Measurements from ENCODE around the gene CHTOP.
A peak's percentile ranks its signal among the peaks of the same experiment; 100 is the strongest.
"Not testable (repeated sequence)": the region's sequence is repeated elsewhere in the genome, so short reads cannot be mapped to it uniquely, and the experiment has no call there.

CHTOP gene, protein sequence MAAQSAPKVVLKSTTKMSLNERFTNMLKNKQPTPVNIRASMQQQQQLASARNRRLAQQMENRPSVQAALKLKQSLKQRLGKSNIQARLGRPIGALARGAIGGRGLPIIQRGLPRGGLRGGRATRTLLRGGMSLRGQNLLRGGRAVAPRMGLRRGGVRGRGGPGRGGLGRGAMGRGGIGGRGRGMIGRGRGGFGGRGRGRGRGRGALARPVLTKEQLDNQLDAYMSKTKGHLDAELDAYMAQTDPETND

DNA sequence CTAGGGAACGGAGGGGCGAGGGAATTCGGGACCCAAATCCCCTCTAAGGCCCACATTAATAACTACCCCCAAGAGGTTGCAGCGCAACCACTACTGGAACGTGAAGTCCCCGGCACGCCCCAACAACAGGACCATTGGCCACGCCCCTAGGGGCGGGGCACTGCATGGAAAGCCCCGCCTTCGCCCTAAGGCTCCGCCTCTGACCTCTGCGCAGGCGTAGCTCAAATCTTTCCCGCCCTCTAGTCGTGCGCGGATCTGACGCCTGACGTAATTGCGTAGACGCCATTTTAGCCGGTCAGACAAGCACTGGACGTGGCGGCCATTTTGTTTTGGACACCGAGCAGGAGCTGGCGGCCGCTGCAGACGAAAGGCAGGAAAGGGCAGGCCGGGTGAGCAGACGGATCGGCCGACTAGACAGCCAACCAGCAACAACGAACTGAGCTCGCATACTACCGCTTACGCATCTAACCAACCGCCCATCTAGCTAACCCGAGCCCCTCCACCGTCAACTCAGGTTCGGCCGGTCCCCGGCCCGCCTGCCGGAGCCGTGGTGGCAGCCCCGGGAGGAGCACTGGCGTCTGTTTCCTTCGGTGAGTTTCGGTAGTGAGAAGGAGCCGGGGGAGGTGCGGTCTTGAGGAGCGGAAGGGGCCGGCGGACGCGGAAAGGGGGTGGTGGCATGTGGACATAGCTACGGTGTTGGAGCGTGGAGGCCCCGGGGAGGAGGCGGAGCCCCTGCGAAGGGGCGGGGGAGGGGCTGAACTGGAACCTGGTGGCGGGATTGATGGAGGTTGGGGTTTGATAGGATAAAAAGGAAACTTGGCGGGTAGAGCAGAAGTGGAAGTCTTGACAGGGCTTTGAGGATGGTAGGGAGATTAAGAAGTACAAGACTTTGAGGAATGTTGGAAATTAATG lies at the start of gene CHTOP:
Gene CHTOP (plus strand): TSS at position 313 of the 912 bp plus-strand sequence. CDS start 2,523 bp downstream, outside the sequence.
- peak; percentile 94 to 97 for DNase-seq (ENCODE audit: low read depth in 2 of 2)

DNA sequence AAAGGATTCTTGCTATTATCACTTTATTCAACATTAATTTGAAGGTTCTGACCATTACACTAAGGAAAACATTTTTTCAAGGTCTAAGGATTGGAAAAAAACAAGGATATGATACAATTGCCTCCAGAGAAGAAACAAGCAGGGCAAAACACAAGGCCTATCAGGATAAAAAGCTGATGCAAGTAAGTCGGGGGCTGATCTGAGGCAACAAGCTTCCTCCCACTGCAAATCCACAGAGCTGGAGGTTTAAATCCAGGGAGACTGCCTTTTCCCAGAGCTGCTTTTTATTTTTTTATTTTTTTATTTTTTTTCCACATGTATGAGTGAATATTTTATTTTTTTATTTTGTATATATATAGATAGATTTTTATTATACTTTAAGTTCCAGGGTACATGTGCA lies 48.9 kb upstream of the CHTOP start:
- DNase-seq (ENCODE audit: low read depth in 2 of 2): no peak

DNA sequence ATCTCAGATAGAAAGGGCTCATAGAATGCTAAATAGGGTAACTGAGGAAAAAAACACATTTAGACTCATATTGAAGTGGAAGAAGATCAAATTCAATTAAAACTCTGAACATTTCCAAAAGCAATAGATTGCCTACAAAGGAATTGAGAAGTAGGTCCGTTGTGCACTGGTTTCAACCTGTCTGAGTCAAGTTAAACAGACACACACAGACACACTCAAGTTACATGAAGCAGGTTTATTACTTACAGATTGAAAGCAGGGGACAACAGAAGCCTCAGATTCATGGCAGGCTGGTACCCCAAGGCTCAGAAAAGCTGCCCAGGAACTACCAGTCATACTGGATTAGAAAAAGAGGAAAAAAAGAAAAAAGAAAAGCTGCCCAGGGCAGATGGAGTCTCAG lies 47.5 kb upstream of the CHTOP start:
- no peak for DNase-seq (ENCODE audit: low read depth in 2 of 2)

DNA sequence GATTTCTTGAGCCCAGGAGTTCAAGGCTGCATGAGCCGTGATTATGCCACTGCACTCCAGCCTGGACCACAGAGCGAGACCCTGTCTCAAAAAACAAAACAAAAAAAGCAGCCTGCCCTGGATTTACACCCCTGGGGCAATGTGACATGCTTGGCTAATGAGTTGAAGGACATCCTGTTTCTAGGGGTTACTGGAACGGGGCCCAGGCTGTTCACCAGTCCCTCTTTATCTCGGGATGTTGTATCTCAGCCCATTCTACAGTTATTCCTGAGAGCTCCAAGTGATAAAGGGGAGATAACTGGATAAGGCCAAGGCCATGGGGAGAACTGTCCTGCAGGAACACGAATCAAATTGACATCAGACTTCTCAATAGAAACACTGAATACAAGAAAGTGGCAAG lies 46.6 kb upstream of the CHTOP start:
- DNase-seq (ENCODE audit: low read depth in 2 of 2): no peak

DNA sequence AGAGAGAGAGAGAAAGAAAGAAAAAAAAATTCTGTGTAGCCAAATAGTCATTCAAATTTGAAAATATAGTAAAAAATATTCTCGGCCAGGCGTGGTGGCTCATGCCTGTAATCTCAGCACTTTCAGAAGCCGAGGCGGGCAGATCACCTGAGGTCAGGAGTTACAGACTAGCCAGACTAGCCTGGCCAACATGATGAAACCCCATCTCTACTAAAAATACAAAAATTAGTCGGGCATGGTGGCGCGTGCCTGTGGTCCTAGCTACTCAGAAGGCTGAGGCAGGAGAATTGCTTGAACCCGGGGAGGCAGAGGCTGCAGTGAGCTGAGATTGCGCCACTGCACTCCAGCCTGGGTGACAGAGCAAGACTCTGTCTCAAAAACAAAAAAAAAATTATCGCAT lies 45.8 kb upstream of the CHTOP start:
- not testable (repeated sequence) for DNase-seq (ENCODE audit: low read depth in 2 of 2)

DNA sequence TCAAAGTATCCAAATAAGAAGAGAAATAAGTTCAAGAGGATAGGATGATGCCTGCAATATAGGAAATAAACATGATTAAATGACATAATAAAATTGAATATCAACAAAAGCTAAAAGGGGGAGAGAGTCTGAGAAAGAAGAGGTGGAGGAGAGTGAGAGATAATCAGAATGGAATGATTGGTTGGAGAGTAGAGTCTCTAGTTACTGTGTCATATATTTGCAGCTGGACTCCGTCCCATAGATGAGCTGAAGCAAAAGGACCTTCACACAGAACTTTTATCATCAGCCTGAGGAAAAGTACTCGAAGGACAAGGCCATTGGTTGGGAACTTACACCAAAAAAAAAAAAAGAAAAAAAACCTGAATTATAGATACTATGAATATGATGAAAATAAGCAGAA lies 45.4 kb upstream of the CHTOP start:
- no peak for DNase-seq (ENCODE audit: low read depth in 2 of 2)

DNA sequence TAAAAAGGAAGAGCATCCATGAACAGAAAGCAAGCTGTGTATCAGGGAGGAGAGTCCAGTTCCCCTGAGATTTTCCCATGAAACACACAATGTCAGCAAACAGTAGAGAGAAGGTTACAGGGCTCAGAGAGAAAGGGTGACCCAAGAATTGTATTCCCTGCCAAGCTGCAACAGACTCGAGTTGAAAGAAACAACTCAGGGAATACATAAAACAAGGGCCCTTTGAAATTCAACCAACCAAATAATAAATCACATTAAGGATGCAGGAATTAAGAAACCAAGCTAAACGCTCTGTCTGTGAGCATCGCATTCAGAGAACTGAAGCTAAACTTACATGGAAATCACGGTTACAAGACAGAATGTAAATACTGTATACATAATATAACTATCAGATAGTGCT lies 41.1 kb upstream of the CHTOP start:
- DNase-seq (ENCODE audit: low read depth in 2 of 2): no peak

DNA sequence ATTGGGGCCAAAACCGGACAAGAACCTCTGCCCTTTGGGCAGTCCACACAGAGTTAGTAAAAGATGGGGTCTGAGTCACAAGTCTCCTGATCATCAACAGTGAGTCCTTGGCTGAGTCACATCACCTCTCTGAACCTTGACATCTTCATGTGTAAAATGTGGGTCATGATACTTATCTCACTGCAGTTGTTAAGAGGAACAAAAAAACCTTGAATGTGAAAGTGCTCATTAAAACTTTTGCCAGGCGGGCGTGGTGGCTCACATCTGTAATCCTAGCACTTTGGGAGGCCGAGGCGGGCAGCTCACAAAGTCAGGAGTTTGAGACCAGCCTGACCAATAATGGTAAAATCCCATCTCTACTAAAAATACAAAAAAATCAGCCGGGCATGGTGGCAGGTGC lies 36.7 kb upstream of the CHTOP start:
- DNase-seq (ENCODE audit: low read depth in 2 of 2): no peak

DNA sequence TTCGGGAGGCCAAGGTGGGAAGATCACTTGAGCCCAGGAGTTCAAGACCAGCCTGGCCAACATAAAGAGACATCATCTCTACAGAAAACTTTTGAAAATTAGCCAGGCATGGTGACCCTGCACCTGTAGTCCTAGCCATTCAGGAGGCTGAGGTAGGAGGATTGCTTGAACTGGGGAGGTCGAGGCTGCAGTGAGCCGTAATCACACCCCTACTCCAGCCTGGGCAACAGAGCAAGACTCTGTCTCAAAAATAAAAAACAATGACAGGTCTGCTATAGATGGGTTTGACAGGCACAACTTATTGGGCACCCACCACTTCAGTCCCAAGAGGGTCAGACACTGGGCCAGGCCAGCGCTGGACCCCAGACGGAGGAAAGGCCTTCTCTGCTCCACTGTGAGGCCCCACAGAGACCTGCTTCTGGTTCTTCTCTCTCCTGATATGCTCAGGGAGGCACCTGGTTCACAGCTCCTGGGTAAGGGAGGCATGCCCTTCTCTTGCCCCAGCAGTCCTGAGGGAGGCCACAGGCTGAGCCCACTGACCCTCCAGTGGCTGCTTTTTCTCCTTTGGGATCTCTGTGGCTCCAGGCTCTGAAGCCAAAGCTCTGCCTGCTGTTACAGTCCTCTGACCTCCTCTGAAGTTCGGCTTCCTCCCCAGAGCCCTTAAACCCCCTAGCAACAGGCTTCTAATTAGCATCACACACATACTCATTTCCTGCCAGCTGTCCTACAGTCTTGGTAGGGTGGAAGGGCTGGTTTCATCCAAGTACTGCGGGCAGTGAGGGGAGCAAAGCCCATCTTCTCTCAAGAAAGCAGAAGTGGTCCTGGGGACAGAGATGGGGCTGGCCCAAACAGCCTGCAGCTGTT lies 35.3 kb upstream of the CHTOP start:
- no peak for DNase-seq (ENCODE audit: low read depth in 2 of 2)

DNA sequence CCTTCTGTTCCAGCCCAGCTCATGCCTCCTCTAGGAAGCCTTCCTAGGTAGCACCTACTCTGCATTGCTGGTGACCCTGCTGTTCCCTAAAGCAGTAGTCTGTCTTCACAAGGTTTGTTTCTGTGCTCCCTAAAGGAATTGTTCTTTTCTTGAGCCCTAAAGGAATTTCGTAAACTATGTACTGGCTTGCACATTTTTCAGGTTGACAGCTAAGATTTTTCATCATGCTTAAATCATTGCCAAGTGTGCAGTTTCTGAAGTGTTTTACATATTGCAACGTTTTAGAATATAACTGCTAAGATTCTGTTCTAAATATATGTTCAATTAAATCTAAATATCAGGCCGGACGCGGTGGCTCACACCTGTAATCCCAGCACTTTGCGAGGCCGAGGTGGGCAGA lies 34.0 kb upstream of the CHTOP start:
- no peak for DNase-seq (ENCODE audit: low read depth in 2 of 2)

DNA sequence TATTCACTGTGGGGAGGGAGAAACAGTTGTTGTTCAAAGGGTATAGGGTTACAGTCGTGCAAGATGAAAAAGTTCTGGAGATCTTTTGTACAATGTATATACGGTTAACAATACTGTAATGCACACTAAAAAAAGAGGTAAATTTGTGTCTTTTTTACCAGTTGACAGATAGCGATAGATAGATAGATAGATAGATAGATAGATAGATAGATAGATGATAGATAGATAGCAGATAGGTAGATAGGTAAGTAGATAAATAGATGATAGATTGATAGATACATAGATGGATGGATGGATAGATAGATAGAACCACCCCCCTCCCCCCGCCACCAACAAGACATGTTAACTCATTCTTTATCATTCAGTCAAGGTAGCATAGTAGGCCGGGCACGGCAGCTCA lies 31.1 kb upstream of the CHTOP start:
- no peak for DNase-seq (ENCODE audit: low read depth in 2 of 2)

DNA sequence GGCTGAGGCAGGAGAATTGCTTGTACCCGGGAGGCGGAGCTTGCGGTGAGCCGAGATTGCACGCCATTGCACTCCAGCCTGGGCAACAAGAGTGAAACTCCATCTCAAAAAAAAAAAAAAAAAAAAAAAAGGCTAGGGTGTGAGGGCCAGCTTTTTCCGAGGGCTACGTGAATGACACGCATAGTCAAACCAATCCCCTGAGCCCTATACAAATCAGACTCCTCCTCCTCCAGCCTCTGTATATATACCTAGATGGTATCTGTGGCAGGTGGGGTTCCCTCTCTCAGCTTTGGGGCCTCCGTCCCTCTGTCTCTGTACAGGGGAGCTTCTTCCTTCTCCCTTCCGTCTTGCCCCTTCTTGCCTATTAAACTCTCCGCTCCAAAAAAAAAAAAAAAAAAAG lies 27.7 kb upstream of the CHTOP start:
- DNase-seq (ENCODE audit: low read depth in 2 of 2): no peak

DNA sequence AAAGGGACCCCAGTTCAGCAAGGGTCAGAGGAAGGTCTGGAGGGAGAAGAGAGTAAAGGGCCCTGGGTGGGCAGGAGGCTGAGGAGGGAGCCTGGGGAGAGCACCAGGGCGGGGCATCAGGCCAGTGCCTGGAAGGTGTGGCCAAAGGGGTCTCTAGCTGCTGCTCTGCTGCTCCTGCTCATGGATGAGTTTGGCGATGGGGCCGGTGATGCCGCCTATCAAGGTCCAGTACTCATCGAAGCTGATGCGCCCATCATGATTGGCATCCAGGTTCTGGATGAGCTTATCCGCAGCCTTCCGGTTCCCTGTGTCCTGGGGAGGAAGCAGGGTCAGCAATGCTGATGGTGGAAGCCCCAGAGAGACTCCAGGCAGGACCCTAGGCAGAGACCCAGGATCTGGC lies 26.5 kb upstream of the CHTOP start:
- no peak for DNase-seq (ENCODE audit: low read depth in 2 of 2)

DNA sequence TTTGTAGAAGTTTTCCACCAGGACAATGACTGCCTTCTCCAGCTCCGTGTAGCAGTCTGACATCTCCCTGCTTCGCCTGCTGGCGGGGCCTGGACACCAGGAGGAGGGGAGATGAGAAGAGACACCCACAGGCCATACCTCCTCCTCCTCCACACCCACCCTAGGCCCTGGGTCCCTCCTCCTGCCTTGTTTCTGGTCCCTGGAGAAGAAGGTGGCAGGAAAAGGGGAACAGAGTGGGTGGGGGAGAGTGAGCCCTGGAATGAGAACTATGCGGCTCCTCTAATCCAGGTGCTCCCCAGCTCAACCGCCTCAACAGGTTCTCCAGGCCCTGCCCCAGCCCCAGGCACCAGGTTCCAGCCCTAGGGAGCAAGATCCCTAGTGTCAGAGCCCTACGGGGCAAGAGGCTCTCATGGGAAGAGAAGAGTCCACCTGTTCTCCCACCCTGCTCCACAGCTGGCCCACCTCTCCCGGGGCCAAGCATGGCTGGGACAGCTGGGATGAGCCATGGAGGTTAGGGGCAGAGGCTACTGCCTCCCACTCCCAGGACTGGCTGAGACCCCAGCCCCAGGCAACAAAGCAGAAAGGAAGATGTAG lies 25.7 kb upstream of the CHTOP start:
- DNase-seq (ENCODE audit: low read depth in 2 of 2): no peak

DNA sequence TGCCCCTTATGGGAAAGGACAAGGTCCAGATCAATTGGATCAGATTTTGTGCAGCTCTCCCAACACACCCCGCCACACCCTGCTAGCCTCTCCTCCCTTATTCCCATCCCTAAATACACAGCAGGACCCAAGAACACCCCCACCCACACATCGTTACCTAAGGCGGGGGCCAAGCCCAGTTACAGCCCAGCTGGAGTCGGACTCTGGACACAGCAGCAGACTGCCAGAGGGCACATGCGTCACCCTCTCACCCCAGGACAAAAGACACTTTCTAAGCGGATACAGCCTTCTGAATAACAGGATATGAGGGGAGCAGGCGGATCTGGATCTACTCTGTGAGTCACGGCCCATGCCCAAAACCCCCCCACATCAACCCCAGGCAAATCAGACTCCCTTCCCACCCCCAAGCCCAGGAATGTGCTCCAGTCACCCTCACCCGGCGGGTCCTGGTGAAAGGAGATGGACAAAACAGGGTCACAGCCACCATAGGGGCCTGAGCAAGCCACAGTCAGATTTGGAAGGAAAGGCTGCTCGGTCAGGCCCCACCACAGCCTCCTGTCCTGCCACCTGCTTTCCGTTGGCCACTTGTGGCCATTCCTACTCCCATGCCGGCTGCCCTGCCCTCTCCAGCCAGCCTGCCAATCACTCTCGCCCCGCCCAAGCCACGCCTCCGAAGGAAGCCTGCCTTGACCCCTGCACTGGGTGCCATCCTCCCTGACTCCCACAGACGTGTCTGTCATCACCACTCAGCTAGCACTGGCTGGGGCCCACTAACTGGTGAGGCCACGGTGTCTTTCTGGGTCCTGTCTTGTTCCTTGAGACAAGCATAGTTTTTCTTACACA lies 24.9 kb upstream of the CHTOP start:
- no peak for DNase-seq (ENCODE audit: low read depth in 2 of 2)

DNA sequence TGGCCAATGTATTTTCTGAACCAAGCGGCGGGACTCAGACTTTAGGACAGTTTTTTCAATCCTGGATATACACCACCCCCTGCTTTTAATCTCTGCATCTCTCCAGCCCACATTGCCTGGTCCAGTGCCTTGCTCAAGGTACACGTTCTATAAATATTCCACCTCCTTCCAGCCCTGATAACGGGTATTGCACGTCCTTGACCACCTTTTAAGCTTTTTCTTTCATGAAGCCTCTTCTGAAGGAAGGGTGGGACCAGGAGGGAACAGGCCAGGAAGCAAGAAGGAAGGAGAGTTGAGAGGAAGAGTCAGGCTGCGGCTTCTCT lies 24.3 kb upstream of the CHTOP start:
- no peak for DNase-seq (ENCODE audit: low read depth in 2 of 2)

DNA sequence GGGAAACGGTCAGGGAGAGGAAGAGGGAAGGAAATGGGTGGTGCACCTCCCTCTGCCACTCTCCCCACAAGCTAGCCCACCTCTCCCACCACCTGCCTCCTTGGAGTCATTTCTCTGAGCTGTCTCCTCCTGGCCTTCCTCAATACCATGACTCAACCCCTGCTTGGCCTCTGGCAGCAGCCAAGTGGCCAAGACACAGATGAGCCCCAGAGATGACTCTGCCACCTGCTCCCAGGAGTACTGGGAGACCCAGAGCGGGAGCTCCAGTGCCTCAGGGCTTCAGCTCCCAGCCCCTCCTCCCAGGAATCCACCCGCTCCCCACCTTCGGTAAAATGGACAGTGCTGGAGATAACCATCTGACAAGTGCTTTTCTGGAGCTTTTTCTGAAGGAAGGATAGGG lies 23.5 kb upstream of the CHTOP start:
- DNase-seq (ENCODE audit: low read depth in 2 of 2): no peak

DNA sequence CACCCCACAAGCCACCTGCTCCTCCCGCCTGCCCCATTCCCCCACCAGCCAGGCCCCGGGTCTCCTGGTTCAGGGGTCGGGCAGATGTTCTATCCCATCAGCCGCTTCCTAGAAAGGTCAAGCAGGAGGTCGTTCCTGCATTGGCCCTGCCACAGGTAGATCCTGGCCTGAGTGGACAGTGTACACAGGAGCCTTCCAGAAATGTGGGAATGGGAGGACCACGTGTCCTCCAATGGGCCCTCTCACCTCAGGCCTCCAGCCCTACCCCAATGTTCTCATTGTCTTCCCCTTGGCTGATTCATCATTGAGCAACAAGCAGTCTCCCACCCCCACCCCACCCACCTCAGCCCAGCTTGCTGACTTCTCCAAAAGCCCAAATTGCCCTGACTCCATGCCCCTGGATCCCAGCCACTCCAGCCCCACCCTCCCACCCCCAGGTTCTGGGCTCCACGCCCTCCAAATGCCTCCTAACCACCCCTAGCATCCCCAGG lies 23.0 kb upstream of the CHTOP start:
- no peak for DNase-seq (ENCODE audit: low read depth in 2 of 2)

DNA sequence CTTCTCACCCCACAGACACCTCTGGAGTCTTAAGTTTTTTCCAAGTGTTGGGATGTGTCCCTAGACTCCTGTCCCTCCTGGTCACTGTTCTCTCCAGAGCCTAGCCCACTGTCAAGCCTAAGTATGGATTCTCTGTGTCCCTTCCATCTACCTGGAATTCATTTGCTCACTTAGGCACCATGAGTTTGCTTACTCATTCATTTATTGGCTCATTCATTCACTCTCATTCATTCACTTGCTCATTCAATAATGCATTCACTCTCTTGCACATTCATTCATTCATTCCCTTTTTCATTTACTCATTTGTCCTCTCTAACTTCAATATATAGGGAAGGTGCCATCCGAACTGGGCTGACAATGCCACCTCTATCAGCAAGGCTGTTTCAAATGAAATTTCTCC lies 22.5 kb upstream of the CHTOP start:
- no peak for DNase-seq (ENCODE audit: low read depth in 2 of 2)

DNA sequence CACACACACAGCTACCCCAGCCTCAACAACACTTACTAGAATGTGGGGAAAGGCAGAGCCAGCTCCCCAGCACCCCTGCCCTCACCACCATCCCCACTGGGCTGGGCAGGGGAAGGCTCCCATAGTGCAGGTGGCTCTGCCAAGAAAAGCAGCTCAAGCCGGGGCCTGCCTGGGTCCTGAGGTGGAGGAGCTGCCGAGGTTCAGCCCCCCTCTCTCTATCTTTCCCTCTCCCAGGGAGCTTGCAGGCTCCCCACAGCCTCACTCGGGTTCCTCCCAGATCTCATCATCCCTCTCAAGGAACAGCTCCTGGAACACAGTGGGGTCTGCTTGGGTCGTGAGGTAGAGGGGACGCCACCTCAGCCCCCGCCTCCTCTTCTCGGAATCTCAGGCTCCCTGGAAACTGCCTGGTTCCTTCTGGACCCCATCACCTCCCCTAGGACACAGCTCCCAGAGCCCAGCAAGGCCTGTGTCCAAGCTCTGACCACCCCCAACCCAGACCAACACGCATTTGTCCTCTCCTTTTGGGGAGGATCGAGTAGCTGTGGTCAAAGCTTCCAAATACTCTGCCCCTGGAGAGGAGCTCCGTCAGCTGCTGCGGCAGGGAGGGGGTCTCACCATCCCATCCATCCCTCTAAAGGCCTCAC lies 21.6 kb upstream of the CHTOP start:
- no peak for DNase-seq (ENCODE audit: low read depth in 2 of 2)

Data from stimulated activated CD4-positive, alpha-beta T cell treated with anti-CD3 and anti-CD28 coated beads, Interleukin-15, amount 100 ng/mL, for 48 hours (primary cell).